ENCODE data around the gene MAFG.

Gene MAFG

GRCh38 chr17:81885869-81886548 lies 41.5 kb downstream of the MAFG start:
- no peak overlapping the region for H3K4me3 ChIP-seq
- no peak for DNase-seq (ENCODE audit: low spot score)
- no peak for TF ChIP-seq CTCF (IDR thresholded peaks at IDR 0.05)
- no peak overlapping the region for H3K27ac ChIP-seq

GRCh38 chr17:81885454-81885853 lies 42.1 kb downstream of the MAFG start:
- H3K27ac ChIP-seq, result no peak overlapping the region
- H3K4me3 ChIP-seq, result no peak overlapping the region
- no peak for DNase-seq (ENCODE audit: low spot score)
- TF ChIP-seq CTCF (IDR thresholded peaks at IDR 0.05), result no peak

- Histone ChIP-seq H3K27ac (peak overlapping the region in 1 of 2 donors; percentile 31), H3K4me3 (no peak overlapping the region)
- TF ChIP-seq CTCF (IDR thresholded peaks at IDR 0.05), result no peak
- DNase-seq (ENCODE audit: low spot score), result no peak
These were observed 42.6 kb downstream of the MAFG start for GRCh38 chr17:81884968-81885367.

GRCh38 chr17:81884520-81884919 lies 43.0 kb downstream of the MAFG start:
- TF ChIP-seq CTCF (IDR thresholded peaks at IDR 0.05), result no peak
- H3K4me3 ChIP-seq, result no peak overlapping the region
- peak overlapping the region in 1 of 2 donors; percentile 25 for H3K27ac ChIP-seq
- no peak for DNase-seq (ENCODE audit: low spot score)

GRCh38 chr17:81879121-81879520 lies 48.4 kb downstream of the MAFG start:
- no peak for DNase-seq (ENCODE audit: low spot score)
- Histone ChIP-seq H3K27ac (no peak overlapping the region), H3K4me3 (no peak overlapping the region)
- no peak for TF ChIP-seq CTCF (IDR thresholded peaks at IDR 0.05)

- Histone ChIP-seq H3K27ac (no peak overlapping the region), H3K4me3 (no peak overlapping the region)
- DNase-seq (ENCODE audit: low spot score), result no peak
- TF ChIP-seq CTCF (IDR thresholded peaks at IDR 0.05), result no peak
These were observed 49.2 kb downstream of the MAFG start for GRCh38 chr17:81878294-81878693.

GRCh38 chr17:81877569-81877968 lies 50.0 kb downstream of the MAFG start:
- TF ChIP-seq CTCF (IDR thresholded peaks at IDR 0.05), result no peak
- no peak for DNase-seq (ENCODE audit: low spot score)
- no peak overlapping the region for H3K4me3 ChIP-seq
- no peak overlapping the region for H3K27ac ChIP-seq
